ENCODE measurements around the gene SHISA9.

DNA sequence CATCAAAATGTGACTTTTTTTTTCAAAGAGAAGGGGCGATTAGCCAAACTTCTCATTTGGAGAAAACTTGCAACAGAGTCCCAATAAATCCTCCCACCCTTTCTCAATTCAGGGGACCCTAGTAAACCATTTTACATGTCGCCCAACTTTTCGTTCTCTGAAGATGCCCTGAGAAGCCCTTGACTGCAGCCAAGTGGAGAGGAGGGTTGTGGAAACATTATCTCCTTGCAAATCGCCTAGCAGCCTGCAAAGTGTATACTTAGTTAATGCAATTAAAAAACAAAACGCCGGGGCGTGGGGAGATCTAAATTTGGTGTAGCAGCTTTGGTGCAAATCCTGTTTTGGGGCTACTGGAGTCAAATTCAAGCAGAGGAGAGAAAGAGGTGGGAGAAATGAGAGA is 1.2 kb upstream of the SHISA9 start:
- TF ChIP-seq, protein P1, sequence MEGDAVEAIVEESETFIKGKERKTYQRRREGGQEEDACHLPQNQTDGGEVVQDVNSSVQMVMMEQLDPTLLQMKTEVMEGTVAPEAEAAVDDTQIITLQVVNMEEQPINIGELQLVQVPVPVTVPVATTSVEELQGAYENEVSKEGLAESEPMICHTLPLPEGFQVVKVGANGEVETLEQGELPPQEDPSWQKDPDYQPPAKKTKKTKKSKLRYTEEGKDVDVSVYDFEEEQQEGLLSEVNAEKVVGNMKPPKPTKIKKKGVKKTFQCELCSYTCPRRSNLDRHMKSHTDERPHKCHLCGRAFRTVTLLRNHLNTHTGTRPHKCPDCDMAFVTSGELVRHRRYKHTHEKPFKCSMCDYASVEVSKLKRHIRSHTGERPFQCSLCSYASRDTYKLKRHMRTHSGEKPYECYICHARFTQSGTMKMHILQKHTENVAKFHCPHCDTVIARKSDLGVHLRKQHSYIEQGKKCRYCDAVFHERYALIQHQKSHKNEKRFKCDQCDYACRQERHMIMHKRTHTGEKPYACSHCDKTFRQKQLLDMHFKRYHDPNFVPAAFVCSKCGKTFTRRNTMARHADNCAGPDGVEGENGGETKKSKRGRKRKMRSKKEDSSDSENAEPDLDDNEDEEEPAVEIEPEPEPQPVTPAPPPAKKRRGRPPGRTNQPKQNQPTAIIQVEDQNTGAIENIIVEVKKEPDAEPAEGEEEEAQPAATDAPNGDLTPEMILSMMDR (IDR thresholded peaks at IDR 0.05) = no peak
- no peak for TF ChIP-seq POLR2A (IDR thresholded peaks at IDR 0.05)
